Measurements from ENCODE around the gene HERPUD1.

The HERPUD1 gene

DNA sequence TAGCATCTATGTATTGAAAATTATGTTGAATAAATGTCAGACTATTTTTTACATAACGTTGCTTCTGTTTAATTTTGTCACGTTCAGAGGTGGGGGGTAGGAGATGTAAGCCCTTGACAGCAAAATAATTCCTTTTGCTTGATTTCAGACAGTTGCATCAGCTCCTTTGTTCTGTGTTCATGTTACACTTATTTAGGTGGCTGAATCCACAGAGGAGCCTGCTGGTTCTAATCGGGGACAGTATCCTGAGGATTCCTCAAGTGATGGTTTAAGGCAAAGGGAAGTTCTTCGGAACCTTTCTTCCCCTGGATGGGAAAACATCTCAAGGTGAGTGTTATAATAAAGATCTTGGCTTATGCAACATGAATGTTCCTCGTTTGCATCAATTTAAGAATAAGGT, 4.5 kb downstream of the HERPUD1 start:
- no peak for DNase-seq

DNA sequence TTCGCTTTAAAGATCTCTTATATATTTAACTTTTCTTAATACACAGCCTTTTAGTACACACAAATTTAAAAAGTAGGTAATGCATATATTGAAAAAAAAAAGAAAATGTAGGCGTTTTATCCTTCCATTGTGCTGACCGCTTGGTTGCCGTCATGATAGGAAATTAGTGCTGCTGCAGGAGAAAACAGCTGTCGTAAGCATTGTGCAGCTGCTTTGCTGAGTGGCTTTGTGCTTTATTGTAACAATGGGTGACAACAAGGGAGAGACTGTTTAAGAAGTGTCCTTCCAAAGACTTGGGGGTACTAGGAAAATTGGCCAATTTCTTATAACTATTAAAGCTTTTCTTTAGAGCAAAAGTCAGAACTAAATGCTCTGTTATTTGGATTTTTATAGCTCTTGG, 5.0 kb downstream of the HERPUD1 start:
- no peak for DNase-seq

DNA sequence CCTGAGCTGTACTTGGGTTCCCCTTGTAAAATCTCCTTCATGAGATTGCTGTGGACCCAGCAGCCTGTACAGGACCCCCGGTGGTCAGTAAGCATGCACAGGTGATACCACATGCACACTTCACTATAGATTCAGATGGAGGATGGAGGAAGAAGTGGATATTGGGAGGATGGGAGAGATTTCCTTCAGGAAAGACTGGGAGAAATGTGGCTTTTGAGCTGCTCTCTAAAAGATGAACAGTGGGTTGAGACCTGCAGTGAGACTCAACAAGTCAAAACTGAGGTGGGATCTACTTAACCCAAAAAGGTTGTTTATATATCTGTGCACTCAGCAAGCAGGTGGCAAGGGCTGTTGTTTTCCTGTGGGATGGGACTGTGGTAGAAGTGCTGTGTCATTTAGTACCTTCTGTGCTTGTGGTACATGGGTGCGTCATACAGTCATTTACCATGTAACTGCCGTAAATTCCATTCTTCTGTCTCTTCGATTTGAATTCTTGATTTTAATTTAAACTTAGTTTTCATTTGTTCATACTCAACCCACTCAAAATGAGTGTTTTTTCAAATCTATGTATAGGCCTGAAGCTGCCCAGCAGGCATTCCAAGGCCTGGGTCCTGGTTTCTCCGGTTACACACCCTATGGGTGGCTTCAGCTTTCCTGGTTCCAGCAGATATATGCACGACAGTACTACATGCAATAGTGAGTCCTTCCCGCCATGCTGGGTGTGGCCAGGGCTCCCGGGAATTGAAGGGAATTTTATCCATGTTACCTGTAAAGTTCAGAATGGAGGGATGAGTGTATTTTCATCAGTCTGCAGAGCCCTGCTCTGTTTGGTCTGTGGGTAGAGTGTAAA, 6.9 kb downstream of the HERPUD1 start:
- no peak for DNase-seq

DNA sequence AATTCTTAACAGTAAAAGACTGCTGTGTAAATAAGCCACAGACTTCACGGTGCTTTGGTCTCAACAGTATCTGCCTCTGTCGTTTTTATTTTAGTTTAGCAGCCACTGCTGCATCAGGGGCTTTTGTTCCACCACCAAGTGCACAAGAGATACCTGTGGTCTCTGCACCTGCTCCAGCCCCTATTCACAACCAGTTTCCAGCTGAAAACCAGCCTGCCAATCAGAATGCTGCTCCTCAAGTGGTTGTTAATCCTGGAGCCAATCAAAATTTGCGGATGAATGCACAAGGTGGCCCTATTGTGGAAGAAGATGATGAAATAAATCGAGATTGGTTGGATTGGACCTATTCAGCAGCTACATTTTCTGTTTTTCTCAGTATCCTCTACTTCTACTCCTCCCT, 7.9 kb downstream of the HERPUD1 start:
- no peak for DNase-seq

DNA sequence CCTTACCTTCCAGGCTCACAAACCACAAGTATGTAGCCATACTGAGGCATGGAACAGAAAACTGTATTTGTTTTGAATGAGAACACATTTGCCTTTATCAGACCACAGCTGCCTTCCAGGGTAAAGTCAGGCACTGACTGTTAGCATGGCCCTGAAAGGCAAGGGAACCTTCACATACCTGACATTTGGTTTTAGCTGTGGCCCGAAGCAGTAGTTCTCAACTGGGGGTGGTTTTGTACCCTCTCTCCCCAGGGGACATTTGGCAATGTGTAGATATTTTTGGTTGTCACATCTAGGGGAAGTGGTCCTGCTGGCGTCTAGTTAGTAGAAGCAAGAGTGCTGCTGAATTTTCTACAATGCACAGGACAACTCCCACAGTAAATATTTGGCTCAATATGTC, 9.2 kb downstream of the HERPUD1 start:
- no peak for DNase-seq

DNA sequence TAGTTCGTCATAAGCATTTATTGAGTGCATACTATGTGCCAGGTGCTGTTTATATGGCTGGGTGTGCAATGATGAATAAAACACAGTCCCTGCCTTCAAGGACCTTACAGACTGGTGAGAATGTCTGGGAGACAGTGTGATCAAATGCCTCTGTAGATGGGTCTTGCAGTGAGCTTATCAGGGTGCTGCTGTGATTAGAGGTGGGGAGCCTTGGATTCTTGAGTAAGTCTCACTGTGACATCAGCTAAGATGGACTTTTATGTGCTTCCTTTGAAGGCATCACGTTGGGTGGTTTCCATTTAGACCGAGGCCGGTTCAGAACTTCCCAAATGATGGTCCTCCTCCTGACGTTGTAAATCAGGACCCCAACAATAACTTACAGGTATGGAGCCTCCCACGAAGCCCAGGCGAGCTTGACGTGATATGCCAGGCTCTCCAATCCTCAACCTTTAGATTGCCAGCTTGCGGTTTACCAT, 10.0 kb downstream of the HERPUD1 start:
- DNase-seq = no peak

DNA sequence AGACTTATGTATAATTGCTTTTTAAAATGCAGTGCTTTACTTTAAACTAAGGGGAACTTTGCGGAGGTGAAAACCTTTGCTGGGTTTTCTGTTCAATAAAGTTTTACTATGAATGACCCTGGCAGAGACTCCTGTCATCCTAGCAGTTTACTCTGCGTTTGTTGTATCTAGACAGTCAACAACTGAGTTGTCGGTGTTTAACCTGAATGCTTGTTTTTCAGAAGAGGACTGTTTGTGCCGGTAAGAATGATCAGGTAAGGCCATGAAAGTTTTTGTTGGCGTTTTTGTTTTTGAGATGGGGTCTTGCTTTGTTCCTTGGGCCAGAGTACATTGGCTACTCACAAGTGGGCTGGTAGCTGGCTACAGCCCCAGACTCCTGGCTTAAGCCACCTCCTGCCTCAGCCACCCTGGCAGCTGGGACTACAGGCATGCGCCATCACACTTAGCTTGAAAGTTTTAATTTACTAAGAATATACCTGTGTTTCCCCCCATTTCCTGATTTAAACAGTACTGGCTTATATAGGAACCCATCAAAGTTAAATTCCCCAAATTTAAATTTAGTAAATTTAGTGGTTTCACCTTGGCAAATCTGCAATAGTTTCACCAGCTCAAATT, 11.9 kb downstream of the HERPUD1 start:
- no peak for DNase-seq

DNA sequence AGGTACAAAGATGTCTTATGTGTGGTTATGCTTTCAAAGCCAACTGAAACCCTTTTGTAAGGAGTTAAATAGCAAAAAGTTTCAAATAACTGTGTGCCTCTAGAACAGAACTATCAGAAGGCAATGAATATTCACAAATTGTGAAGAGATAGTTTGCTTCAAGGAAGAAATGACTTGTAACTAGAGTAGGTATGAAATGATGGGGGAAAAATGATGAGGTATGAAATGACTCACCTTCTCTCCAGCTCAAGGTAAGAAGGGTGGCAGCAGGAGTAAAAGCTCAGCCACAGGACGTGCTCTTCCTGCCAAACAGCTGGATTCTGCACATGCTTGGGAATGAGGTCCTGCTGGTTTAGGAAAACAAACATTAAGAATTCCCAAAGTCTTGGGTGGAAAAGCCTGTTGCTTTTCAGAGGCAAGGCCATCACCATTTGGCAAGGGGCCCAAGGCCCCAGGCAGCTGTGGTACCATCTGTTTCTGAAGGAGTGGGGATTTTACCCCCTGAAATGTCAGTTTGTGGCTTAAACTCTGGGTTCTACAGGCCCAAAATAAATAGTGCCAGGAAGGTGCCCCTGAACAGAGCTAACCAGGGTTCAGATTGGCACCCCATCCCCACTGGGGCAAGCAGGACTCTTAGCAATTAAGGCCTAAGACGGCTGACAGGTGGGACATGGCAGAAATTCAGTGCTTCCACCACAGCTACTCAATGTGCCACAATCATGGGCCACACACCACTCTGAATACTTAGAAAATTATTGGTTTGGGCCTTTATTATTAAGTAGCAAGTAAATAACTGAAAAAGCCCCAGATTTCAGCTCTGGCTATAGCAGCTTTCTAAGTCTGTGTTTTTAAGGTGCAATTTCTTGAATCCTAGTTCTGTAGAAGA, 13.3 kb downstream of the HERPUD1 start:
- DNase-seq = no peak

DNA sequence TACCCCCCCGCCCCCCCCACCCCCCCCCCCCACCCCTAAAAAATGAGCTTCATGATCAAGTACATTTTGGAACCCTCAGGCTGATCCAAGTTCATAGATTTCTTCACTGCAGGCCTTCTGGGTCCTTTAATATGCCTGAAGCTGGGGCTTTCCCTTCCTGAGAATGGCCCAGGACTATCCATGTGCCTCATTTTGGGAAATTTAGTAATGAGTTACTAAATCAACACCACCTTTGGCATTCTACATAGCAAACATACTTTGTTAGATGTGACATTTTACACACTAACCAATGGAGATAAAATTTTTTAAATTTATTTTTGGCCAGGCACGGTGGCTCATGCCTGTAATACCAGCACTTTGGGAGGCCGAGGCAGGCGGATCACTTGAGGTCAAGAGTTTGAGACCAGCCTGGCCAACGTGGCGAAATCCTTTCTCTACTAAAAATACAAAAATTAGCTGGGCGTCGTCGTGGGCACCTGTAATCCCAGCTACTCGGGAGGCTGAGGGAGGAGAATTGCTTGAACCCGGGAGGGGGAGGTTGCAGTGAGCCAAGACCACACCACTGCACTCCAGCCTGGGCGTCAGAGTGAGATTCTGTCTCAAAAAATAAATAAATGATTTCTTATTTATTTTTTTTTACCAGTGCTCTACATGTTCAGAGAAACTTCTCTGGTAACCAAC, 14.0 kb downstream of the HERPUD1 start:
- no peak for DNase-seq

DNA sequence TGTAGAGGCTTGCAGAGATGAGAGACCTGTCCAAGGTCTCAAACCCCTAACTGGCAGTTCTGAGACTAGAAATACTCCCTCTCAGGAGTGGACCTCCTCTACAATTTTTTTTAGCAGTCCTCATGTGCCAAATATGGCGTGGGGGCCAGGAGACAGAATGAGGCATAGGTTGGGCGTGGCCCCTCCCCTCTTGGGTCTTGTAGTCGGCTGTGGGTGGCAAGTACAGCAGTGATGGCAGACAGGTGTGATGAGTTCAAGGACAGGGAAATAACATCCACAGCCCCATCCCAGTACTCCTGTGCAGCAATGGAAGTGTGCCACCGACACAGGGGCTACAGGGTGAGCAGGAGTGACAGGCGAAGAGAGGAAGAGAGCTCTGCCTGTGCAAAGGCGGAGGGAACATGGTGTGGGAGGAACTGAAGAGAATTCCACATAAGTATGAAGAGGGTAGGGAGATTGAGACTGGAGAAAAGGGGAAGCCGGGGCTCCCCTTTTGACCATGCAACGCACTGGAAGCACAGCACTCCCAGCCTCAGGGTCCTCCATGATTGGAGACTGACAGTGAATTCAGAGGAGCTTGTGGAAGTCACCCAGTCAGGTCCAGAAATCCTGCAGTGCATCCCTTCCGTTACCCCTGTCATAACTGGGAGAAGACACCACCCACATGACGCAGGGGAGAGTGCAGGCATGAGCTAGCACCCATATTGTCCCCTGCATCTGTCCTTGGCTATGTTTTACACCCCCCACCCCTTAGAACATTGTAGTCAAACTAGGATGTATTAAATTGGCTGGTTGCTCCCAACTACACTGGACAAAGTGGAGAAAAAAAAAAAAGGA, 15.0 kb downstream of the HERPUD1 start:
- DNase-seq = no peak

DNA sequence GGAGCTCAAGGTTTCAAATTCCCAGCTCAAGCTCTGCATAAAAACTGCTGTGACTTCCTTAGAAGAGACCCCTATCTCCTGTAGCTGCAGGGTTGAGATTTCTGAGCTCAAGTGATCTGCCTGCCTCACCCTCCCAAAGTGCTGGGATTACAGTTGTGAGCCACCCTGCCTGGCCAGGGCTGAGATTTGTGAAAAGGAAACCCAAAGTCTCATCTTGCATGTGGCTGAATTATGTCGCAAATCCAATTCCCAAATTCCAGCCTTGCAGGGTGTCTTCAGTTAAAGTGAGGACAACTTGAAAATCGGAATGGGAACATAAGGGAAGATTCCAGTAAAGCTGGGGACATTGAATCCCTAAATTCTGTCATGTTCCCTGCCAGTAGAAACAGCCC, 15.7 kb downstream of the HERPUD1 start:
- no peak for DNase-seq

DNA sequence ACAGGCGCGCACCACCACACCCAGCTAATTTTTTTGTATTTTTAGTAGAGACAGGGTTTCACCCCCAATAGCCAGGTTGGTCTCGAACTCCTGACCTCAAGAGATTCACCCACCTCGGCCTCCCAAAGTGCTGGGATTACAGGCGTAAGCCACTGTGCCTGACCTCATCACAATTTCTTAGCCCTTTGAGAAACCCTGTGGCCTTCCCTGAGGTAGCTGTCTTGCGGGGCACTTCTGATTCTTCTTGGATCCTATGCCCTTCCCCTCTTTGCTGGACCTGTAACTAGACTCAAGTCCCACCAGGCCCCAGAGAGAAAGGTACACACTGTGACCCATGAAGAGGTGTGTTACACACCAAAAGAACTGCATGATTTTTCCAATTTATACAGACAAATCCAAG, 16.3 kb downstream of the HERPUD1 start:
- no peak for DNase-seq

DNA sequence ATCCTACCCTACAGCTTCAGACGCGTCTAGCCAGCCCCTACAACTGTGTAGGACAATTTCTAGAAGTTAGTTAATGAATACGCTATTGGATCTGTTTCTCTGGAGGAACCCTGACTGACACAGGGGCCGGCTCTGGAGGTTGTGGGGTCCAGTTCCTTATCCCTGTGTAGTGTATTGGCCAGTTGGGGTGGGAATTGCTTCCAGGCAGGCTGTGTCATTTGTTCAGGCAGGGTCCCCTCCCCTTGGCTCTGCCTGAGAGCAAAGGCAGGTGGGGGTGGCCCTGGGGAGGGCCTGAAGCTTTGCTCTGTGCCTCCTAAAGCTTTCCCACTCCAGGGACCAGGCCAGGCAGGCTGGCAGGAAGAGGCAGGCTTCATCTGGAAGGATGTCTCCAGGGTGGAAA, 18.1 kb downstream of the HERPUD1 start:
- DNase-seq = no peak

DNA sequence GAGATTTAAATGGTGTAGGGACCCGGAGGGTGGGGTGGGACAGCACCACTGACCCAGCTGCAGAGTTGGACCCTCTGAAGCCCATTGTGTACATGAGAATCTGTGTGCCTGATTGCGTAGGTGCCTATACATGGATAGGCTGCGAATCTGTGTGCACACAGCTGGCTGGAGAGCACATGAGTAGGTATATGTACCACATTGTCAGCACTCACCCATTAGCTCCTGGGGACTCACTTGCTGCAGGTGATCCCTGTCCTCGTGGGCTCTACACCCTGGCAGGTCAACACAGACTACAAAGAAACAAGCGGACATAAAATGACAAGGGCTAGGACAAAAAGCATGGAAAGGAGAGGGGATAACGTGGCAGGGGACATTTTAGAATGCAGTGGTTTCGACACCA, 18.5 kb downstream of the HERPUD1 start:
- DNase-seq = no peak

DNA sequence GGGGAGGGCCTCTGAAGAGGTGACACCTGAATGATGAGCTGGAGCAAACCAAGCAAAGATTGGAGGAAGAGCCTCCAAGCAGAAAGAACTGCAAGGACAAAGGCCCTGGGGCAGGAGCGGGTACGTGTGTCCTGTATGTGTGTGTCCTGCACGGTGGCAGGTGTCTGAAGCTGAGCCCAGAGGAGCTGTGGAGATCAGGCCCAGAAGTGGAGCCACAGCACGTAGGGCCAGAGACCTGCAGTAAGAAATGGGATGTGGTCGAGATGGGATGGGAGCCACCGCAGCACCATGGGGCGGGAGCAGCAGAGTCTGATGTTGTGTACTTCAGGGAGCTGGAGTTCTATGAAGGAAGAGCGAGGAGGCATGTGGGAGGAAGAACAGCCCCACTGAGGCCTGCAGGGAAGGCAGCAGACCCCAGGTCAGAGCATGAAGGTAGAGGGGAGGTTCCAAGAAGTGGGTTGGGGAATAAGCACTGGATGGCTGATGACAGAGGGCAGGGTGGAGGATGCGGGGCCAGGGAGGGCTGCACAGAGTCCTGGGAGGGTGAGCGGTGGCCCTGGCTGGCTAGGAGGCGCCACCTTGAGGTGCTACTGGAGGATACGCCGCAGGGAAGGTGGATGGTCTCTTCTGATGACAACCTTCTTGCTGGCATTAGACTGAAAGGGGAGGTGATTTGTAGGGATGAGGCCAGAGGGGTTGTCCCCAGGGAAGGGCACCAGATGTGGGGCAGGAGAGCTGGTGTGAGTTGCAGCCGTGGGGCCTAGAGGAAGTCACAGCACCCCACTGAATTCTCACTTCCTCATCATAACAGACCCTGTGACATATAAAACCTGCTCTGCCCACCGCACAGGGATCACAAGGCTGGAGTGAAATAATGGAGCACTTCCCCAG, 19.2 kb downstream of the HERPUD1 start:
- DNase-seq = no peak

DNA sequence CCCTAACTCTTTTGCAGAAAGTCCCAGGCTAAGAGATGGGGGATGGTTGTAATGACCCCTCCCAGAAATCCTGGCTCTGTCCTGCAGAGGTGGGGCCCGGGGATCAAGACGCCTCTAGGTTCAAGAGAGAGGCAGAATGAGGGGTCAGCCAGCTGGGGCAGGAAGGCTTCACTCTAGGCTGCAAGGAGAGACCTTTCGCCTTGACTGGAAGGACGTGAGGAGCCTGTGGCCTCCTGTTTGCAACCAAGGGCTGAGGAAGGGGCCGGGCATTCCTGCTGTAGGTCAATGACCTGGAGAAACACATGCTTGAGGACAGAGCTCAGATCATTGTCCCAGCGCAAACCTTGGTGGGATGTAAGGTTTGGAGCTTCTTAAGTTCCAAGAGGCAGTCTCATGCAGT, 21.1 kb downstream of the HERPUD1 start:
- no peak for DNase-seq

DNA sequence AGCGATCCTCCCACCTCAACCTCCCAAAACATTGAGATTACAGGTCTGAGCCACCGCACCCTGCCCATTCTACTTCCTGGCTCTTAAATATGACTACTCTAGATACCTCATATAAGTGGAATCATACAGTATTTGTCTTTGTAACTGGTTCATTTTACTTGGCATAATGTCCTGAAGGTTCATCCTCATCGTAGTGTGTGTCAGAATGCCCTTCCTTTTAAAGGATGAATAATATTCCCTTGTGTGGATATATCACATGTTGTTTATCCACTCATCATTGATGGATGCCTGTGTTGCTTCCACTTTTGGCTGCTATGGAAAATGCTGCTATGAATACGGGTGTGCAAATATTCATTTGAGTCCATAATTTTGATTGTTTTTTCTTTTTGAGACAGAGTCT, 24.1 kb downstream of the HERPUD1 start:
- no peak for DNase-seq

DNA sequence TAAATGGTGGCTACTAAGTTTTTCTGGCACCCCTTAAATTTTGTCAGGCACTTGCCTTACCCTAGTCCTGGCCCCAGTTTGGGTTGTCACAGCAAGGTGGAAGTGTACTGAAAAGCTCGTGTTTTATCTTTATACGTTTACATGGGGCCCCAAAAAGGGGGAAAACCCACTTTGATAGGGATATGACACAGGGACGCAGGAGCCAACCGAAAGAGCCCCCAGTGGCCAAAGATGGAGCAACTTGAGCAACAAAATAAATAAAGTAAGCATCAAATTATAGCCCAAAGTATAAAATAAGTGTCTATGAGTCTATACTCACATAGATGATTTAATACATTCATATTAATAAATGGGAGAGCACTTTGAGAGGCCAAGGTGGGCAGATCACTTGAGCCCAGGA, 24.8 kb downstream of the HERPUD1 start:
- DNase-seq = no peak

DNA sequence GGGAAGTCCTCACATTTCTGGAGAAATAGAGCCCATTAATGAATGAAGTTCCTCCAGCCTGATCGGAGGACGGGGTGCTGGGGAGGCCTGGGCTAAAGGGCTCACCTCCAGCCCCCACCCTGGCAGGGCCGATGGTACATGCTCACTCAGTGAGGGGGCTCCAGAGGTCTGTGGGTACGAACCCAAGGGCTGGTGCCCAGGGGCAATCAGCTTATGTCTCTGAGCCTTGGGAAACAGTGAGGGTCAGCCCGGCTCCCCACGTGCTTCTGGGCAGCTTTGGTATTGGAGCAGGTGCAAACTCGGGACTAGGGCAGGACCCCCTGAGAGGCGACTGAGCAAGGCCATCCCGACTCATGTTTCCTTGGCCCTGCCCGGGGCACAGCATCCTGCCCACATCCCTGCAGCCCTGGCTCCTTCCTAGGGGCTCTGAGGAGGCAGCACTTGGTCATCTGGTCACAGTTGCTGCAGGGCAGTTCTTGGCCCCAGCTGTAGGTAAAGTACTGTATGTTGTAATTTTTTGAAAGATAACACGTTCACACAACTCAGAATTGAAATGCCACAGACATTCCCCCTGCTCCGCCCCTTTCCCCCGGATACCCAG, 28.8 kb downstream of the HERPUD1 start:
- DNase-seq = no peak

DNA sequence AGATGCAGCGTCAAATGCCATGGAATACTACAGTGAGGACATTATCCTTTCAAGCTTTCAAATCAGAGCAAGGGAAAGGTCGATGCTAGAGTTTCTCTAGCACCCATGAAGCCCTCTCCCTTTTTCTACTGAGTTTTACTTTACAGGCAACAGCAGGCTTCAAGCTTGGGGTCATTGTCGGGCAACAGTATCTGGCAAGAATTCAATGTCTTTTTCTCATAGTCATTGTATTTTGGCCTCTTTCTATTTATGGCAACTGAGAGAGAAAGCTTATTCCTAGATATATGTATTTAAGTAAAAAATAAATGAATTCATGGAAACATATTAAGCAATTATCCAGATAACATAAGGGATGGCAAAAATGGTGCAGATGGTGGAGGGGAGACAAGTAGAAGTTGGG, 29.4 kb downstream of the HERPUD1 start:
- DNase-seq = no peak

DNA sequence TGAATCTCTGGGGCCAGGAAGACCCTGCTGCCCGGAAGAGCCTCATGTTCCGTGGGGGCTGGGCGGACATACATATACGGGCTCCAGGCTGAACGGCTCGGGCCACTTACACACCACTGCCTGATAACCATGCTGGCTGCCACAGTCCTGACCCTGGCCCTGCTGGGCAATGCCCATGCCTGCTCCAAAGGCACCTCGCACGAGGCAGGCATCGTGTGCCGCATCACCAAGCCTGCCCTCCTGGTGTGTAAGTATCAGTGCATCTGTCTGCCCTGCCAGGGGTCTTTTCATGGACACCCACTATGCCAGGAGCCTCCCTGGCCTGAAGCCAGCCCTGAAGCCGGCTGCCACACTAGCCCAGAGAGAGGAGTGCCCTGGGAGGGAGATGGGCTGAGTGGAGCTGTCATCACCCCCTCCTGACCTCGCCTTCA, 29.9 kb downstream of the HERPUD1 start, which contains the start of gene CETP:
TSS of gene CETP (plus strand) at position 100 of the 431 bp plus-strand sequence. CDS start at position 130, 30 bp downstream.
- DNase-seq = no peak

Measured in NCI-H2171 (cell line).